Subcutaneous adipose tissue (tissue), 4 donors: ENCODE measurements around the gene GJD3. TPM values are rescaled to one million over a fixed set of nuclear protein-coding genes. Genes with fewer than 3 reads are reported as not detected.

Experiments used
- total RNA-seq, 4 donors: library from RNA; depleted of rRNA; stranded (reverse); fragments of >200 nt; gene quantifications; one replicate each; pipeline ENCODE4 v1.1.0, GENCODE V29; 2016
- TF ChIP-seq, protein P1 (sequence below): fragments of 450-650 bp; IDR thresholded peaks from one replicate; pipeline ENCODE4 v1.5.1; 2016; ENCODE audit warnings: low read depth, mild to moderate bottlenecking, control low read depth, antibody characterized with exemption, moderate library complexity

GJD3 gene
- total RNA-seq, 4 donors from 2014 or later, result 0.94 TPM; not detected in 3

- TF ChIP-seq, protein P1, sequence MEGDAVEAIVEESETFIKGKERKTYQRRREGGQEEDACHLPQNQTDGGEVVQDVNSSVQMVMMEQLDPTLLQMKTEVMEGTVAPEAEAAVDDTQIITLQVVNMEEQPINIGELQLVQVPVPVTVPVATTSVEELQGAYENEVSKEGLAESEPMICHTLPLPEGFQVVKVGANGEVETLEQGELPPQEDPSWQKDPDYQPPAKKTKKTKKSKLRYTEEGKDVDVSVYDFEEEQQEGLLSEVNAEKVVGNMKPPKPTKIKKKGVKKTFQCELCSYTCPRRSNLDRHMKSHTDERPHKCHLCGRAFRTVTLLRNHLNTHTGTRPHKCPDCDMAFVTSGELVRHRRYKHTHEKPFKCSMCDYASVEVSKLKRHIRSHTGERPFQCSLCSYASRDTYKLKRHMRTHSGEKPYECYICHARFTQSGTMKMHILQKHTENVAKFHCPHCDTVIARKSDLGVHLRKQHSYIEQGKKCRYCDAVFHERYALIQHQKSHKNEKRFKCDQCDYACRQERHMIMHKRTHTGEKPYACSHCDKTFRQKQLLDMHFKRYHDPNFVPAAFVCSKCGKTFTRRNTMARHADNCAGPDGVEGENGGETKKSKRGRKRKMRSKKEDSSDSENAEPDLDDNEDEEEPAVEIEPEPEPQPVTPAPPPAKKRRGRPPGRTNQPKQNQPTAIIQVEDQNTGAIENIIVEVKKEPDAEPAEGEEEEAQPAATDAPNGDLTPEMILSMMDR, result no peak
Measured at GRCh38 chr17:40372031-40372430, 7.5 kb upstream of the GJD3 start.

- TF ChIP-seq, protein P1, result no peak
Measured at GRCh38 chr17:40371261-40371929, 6.9 kb upstream of the GJD3 start.

GRCh38 chr17:40369923-40370322 is 5.4 kb upstream of the GJD3 start:
- TF ChIP-seq, protein P1, result no peak

GRCh38 chr17:40366861-40367518 is 2.5 kb upstream of the GJD3 start:
- TF ChIP-seq, protein P1, result no peak

DNA sequence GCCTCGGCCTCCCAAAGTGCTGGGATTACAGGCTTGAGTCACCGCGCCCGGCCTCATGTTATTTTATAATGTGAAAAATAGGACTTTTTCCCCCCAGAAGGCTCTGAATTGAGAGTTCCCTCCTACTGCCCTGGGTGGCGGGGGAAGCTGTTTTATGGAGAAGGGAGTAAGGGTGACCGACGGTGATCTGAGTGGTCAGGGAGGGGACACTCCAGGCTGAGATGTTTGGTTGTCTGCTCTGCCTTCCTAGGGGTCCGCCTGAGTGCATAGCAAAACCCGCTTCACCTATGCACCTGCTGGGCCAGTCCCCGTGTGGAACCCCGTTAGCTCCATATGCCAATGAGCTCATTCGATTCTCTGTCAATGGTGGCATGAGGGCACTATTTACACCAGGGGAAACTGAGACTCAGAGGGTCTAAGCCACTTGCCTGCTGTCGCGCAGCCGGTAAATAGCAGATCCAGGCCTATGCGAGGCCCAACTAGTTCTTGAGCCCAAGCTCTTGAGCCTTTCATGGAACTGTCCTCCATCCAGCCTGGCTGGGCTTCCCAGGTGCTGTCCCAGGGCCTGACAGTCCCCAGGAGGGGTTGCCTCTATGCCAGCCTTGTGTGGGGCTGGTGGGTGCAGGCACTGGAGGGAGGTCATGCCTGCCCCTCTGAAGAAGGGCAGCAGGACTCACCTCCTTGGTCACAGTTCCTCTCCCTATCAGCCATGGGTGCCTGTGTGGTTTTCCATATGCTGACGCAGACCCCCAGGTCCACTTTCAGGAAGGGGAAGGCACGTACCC is 1.7 kb upstream of the GJD3 start:
- TF ChIP-seq, protein P1, result no peak

GRCh38 chr17:40364906-40365305 is 369 bp upstream of the GJD3 start:
- TF ChIP-seq, protein P1, result no peak
